Measurements from ENCODE around the gene WDR20.

The WDR20 gene

DNA sequence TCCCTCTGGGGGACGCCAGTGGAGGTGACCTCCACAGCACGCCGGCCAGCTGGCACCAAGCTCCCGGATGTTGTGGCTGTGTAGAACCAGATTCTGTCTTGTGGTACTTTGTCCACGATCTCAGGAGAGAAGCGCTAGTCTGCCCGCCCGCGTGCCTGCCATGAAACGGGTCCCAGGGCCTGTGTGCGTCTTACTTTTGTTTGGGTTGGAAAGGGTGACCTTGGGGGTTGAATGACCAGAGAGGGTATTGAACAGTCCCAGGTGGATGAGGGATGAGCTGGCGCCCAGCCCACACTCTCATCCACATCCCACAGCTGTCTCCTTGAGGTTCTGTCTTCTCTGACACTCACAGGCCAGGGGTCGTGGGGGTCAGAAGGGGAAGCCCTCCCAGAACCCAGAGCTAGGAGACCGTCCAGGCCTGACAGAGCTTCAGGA, 78.3 kb downstream of the WDR20 start:
- no peak overlapping the region for H3K4me3 ChIP-seq (ENCODE audit: low read length)
- no peak for DNase-seq (ENCODE audit: low read depth)
- no peak for TF ChIP-seq CTCF (IDR thresholded peaks at IDR 0.05; ENCODE audit: insufficient read depth, low read depth, low read length, missing control alignments)

DNA sequence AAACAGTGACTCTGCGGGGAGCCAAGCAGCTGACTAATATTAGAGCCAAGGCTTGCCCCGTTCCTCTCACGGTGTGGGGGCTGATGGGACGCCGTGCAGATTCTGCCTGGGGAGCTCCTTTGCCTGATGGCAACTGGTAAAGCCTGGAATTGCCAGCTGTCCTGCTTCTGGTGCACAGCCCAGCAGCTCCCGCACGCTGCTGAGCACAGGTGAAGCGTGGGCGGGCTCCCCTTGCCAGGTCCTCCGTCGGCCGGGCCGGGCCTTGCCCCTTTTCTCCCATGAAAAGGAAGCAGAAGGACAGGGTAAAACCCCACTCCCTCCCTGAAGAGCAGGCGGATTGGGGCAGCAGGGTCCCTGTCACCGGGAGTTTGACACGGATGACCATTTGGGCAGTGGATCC, 79.0 kb downstream of the WDR20 start:
- H3K4me3 ChIP-seq (ENCODE audit: low read length) = no peak overlapping the region
- TF ChIP-seq CTCF (IDR thresholded peaks at IDR 0.05; ENCODE audit: insufficient read depth, low read depth, low read length, missing control alignments) = no peak
- DNase-seq (ENCODE audit: low read depth) = no peak

- no peak for TF ChIP-seq CTCF (IDR thresholded peaks at IDR 0.05; ENCODE audit: insufficient read depth, low read depth, low read length, missing control alignments)
- no peak overlapping the region for H3K4me3 ChIP-seq (ENCODE audit: low read length)
- no peak for DNase-seq (ENCODE audit: low read depth)
Measured at GRCh38 chr14:102219316-102219715, 79.6 kb downstream of the WDR20 start.

GRCh38 chr14:102220031-102220430, 80.3 kb downstream of the WDR20 start:
- no peak for DNase-seq (ENCODE audit: low read depth)
- no peak for TF ChIP-seq CTCF (IDR thresholded peaks at IDR 0.05; ENCODE audit: insufficient read depth, low read depth, low read length, missing control alignments)
- no peak overlapping the region for H3K4me3 ChIP-seq (ENCODE audit: low read length)

DNA sequence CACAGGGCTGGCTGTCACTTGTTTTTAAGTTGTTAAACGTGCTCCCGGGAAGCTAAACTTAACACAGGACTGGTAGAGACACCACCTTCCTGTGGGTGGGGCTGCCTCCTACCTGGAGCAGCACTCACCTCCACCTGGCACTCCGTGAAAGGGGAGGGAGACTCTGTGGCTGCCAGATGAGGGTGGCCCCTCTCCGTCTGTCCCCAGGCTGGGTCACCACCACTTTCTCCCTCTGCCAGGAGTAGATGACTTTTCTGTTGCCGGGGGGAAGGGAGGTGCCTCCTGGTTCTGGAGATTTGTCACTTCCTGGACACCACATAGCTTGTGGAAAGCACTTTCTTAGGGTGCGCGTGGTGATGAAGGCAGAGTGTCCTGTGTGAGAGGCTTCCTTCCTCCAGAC, 81.3 kb downstream of the WDR20 start:
- peak; percentile 51 for DNase-seq (ENCODE audit: low read depth)
- no peak for TF ChIP-seq CTCF (IDR thresholded peaks at IDR 0.05; ENCODE audit: insufficient read depth, low read depth, low read length, missing control alignments)
- no peak overlapping the region for H3K4me3 ChIP-seq (ENCODE audit: low read length)

GRCh38 chr14:102222009-102222575, 82.4 kb downstream of the WDR20 start:
- H3K4me3 ChIP-seq (ENCODE audit: low read length) = no peak overlapping the region
- TF ChIP-seq CTCF (IDR thresholded peaks at IDR 0.05; ENCODE audit: insufficient read depth, low read depth, low read length, missing control alignments) = no peak
- DNase-seq (ENCODE audit: low read depth) = no peak

GRCh38 chr14:102222751-102223150, 83.1 kb downstream of the WDR20 start:
- no peak for TF ChIP-seq CTCF (IDR thresholded peaks at IDR 0.05; ENCODE audit: insufficient read depth, low read depth, low read length, missing control alignments)
- H3K4me3 ChIP-seq (ENCODE audit: low read length) = no peak overlapping the region
- DNase-seq (ENCODE audit: low read depth) = no peak
